HUES64 (cell line): ENCODE results near the gene ST3GAL4.

Experiments used
- H3K27ac ChIP-seq: 2 replicates; pipeline ENCODE4 v1.7.0; 2013; ENCODE audit warnings: low read depth, low read length, inconsistent platforms
- H3K27me3 ChIP-seq: 2 replicates; pipeline ENCODE4 v1.6.1; 2013; ENCODE audit warnings: mild to moderate bottlenecking, low read length; ENCODE audit not compliant: insufficient read depth
- H3K36me3 ChIP-seq: 2 replicates; pipeline ENCODE4 v1.6.1; 2013; ENCODE audit warnings: mild to moderate bottlenecking, low read length; ENCODE audit not compliant: insufficient read depth
- H3K4me1 ChIP-seq: 2 replicates; pipeline ENCODE4 v1.6.1; 2013; ENCODE audit warnings: mild to moderate bottlenecking, low read length, moderate library complexity; ENCODE audit not compliant: insufficient read depth
- H3K4me3 ChIP-seq: 2 replicates; pipeline ENCODE4 v1.5.1; 2013; ENCODE audit warnings: mild to moderate bottlenecking, low read length, moderate library complexity
- H3K9ac ChIP-seq: 2 replicates; pipeline ENCODE4 v1.6.1; 2013; ENCODE audit warnings: mild to moderate bottlenecking, low read depth, low read length
- H3K9me3 ChIP-seq: 2 replicates; pipeline ENCODE4 v1.6.1; 2013; ENCODE audit warnings: low read depth, low read length; ENCODE audit not compliant: insufficient read depth
- WGBS: fragments of 150-250, 120-280 bp; methylation state at CpG from one replicate; pipeline ENCODE4 v1.1.7; 2013; ENCODE audit warnings: missing lambda C conversion rate; 5-methylcytosine and 5-hydroxymethylcytosine counted together

The ST3GAL4 gene

DNA sequence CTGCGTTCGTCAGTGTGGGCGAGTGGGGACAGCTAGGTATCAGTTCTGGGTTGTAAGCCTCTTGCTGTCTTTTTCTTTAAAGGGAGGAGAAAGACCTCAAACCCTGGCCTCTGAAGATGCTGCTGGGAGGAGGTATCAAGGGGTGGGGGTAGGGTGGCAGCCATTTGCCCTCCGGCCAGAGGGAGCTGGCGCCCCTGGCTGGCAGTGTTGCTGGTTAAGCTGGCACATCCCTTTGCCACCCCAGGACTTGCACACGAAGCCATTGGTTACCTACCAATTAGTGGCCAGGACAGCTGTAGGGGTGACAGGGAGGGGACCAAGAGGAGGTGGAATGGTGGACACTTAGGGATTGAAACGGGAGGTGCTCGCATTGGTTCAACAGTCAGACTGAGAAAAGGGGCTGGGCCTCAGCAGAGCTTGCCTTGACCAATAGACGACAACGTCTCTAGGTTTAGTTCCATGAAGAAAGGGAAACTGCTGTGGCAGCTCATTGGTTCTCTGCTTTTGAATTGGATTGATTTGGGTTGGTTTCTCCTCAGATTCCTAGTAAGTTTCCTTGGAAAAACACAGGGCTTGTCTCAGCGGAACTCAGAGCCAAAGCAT, 77.9 kb downstream of the ST3GAL4 start:
- Histone ChIP-seq H3K27ac (no peak overlapping the region), H3K36me3 (no peaks in the 10 kb centered on the region), H3K9me3 (no peaks in the 10 kb centered on the region), H3K4me3 (no peak overlapping the region), H3K9ac (no peak overlapping the region), H3K4me1 (peaks cover 11% of the 10 kb centered on the region), H3K27me3 (no peaks in the 10 kb centered on the region)
- 90% methylated on average over 11 of the region's 11 CpGs for WGBS

- Histone ChIP-seq H3K9ac (no peak overlapping the region), H3K27ac (no peak overlapping the region), H3K36me3 (no peaks in the 10 kb centered on the region), H3K4me3 (no peak overlapping the region), H3K27me3 (no peaks in the 10 kb centered on the region), H3K9me3 (no peaks in the 10 kb centered on the region), H3K4me1 (peaks cover 11% of the 10 kb centered on the region)
- 83% methylated on average over 14 of the region's 16 CpGs for WGBS
These were observed 78.8 kb downstream of the ST3GAL4 start for GRCh38 chr11:126433989-126434949.

GRCh38 chr11:126434950-126435335, 79.5 kb downstream of the ST3GAL4 start:
- Histone ChIP-seq H3K4me3 (no peak overlapping the region), H3K9me3 (no peaks in the 10 kb centered on the region), H3K36me3 (no peaks in the 10 kb centered on the region), H3K9ac (no peak overlapping the region), H3K27ac (no peak overlapping the region), H3K27me3 (no peaks in the 10 kb centered on the region), H3K4me1 (peaks cover 11% of the 10 kb centered on the region)
- WGBS = 49% methylated on average over 12 of the region's 12 CpGs

DNA sequence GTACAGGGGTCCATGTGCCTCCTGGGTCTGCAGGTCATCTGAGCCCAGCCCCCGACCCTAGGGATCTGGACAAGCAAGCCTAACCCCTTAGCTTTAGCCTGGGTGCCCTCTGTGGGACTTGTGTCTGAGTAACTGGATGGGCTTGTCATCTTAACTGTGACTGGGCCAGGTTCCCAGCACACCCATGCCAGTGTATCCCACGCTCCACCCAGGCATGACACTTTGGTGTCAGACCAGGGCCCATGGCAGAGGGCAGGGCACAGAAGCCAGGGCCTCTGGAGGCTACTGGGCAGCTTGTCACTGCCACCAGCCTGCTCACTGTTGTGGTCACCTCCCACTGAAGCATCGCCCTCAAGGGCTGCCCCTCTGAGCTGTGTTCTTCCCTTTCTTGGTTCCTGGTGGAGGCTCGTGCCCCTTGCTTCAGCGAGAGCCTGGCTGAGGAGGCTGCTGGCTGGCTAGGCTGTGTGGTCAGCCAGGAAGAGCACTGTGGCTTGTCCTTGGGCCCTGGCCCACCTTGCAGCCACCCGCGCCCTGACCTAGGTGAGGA, 80.8 kb downstream of the ST3GAL4 start:
- Histone ChIP-seq H3K9ac (no peak overlapping the region), H3K27ac (no peak overlapping the region), H3K9me3 (no peaks in the 10 kb centered on the region), H3K27me3 (no peaks in the 10 kb centered on the region), H3K36me3 (no peaks in the 10 kb centered on the region), H3K4me1 (peaks cover 15% of the 10 kb centered on the region), H3K4me3 (no peak overlapping the region)
- 94% methylated on average over 7 of the region's 7 CpGs for WGBS

DNA sequence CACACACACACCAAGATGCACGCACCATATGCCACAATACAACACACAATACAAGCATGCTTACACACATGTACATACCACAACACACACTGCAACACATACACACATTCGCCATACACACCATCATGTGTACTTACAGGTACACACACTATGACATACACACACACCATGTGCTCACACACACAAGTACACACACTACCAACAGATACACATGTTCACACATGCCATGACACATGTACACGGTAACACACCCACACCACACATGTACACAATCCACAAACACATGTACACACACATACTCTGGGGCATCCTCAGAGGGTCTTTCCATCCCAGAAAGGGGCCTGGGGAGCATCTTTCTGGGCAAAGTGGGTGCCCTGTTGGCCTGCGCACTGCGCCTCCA, 82.2 kb downstream of the ST3GAL4 start:
- Histone ChIP-seq H3K9ac (no peak overlapping the region), H3K4me1 (peaks cover 24% of the 10 kb centered on the region), H3K27me3 (no peaks in the 10 kb centered on the region), H3K27ac (no peak overlapping the region), H3K4me3 (no peak overlapping the region), H3K9me3 (no peaks in the 10 kb centered on the region), H3K36me3 (no peaks in the 10 kb centered on the region)
- WGBS = 93% methylated on average over 5 of the region's 5 CpGs

DNA sequence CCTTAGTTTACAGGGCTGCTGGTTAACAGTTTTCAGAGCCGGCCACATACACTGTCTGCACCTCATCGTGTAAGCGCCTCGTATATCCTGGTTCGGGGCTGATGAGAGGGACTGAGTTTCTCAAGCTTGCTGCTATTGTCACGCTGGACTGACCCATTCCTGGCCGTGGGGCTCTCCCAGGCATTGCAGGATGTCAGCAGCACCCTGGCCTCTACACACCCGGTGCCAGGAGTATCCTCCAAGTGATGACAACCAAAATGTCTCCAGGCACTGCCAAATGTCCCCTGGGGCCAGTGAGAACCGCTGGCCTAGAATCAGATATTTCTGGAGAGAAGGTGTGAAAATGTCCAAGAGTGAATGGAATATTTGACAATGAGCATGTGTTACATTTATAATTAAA, 82.8 kb downstream of the ST3GAL4 start:
- H3K9ac ChIP-seq = no peak overlapping the region
- H3K27me3 ChIP-seq = no peaks in the 10 kb centered on the region
- H3K36me3 ChIP-seq = no peaks in the 10 kb centered on the region
- H3K9me3 ChIP-seq = no peaks in the 10 kb centered on the region
- peaks cover 27% of the 10 kb centered on the region for H3K4me1 ChIP-seq
- WGBS = 92% methylated on average over 9 of the region's 9 CpGs
- no peak overlapping the region for H3K27ac ChIP-seq
- no peak overlapping the region for H3K4me3 ChIP-seq

- Histone ChIP-seq H3K4me1 (peaks cover 25% of the 10 kb centered on the region), H3K9me3 (no peaks in the 10 kb centered on the region), H3K9ac (no peak overlapping the region), H3K4me3 (no peak overlapping the region), H3K36me3 (no peaks in the 10 kb centered on the region), H3K27ac (no peak overlapping the region), H3K27me3 (no peaks in the 10 kb centered on the region)
- 95% methylated on average over 4 of the region's 5 CpGs for WGBS
These were observed 83.2 kb downstream of the ST3GAL4 start for GRCh38 chr11:126438691-126439090.

- Histone ChIP-seq H3K4me1 (peaks cover 15% of the 10 kb centered on the region), H3K36me3 (no peaks in the 10 kb centered on the region), H3K4me3 (no peak overlapping the region), H3K27me3 (no peaks in the 10 kb centered on the region), H3K27ac (no peak overlapping the region), H3K9ac (no peak overlapping the region), H3K9me3 (no peaks in the 10 kb centered on the region)
- WGBS = 85% methylated on average over 22 of the region's 22 CpGs
These were observed 84.8 kb downstream of the ST3GAL4 start for GRCh38 chr11:126440276-126440675.

- H3K27ac ChIP-seq = no peak overlapping the region
- no peaks in the 10 kb centered on the region for H3K36me3 ChIP-seq
- no peak overlapping the region for H3K9ac ChIP-seq
- H3K4me3 ChIP-seq = peak overlapping the region; percentile 28; the same call in 1 of the 2 replicates
- H3K9me3 ChIP-seq = no peaks in the 10 kb centered on the region
- WGBS = 12% methylated on average over 21 of the region's 21 CpGs
- H3K27me3 ChIP-seq = no peaks in the 10 kb centered on the region
- H3K4me1 ChIP-seq = peaks cover 15% of the 10 kb centered on the region
These were observed 85.5 kb downstream of the ST3GAL4 start for GRCh38 chr11:126440792-126441514.

DNA sequence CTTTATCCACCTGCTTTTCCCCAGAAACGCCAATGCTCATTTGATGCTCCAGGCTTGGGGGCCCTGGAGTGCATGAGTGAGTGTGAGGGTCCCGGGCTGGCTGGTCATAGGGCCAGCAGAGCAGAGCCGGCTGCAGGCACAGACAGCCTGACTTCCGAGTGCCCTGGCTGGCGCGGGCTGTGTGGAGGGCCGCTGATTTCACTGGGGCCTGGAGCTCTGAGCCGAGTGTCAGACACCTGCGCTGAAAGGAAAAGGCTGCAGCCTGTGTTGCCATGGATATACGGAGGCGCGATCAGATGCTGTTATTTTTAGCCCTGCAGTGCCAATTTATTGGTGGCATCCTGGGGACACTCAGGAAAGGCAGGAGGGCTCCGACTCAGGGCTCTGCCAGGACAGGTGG, 87.6 kb downstream of the ST3GAL4 start:
- H3K27me3 ChIP-seq = no peaks in the 10 kb centered on the region
- H3K27ac ChIP-seq = no peak overlapping the region
- peaks cover 15% of the 10 kb centered on the region for H3K4me1 ChIP-seq
- H3K4me3 ChIP-seq = no peak overlapping the region
- WGBS = 81% methylated on average over 13 of the region's 13 CpGs
- H3K9me3 ChIP-seq = no peaks in the 10 kb centered on the region
- H3K36me3 ChIP-seq = no peaks in the 10 kb centered on the region
- no peak overlapping the region for H3K9ac ChIP-seq

DNA sequence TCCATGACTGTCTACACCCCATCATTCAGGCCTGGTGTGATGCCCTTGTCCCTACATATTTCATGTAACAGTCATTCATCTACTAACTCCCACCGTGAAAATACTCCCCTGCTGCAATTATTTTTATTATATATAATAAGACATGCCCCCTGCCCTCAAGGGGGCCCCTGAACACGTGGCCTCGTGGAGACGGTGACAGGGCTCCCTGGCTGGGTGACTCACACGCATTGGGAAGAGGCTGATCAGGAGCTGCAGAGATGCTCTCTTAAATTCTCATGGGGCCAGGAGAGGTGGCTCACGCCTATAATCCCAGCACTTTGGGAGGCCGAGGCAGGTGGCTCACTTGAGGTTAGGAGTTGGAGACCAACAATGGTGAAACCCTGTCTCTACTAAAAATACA, 88.6 kb downstream of the ST3GAL4 start:
- Histone ChIP-seq H3K36me3 (no peaks in the 10 kb centered on the region), H3K27ac (no peak overlapping the region), H3K9me3 (no peaks in the 10 kb centered on the region), H3K9ac (no peak overlapping the region), H3K4me3 (no peak overlapping the region), H3K27me3 (no peaks in the 10 kb centered on the region), H3K4me1 (peaks cover 15% of the 10 kb centered on the region)
- 84% methylated on average over 6 of the region's 7 CpGs for WGBS
